ENCODE results near the gene WDR11.

DNA sequence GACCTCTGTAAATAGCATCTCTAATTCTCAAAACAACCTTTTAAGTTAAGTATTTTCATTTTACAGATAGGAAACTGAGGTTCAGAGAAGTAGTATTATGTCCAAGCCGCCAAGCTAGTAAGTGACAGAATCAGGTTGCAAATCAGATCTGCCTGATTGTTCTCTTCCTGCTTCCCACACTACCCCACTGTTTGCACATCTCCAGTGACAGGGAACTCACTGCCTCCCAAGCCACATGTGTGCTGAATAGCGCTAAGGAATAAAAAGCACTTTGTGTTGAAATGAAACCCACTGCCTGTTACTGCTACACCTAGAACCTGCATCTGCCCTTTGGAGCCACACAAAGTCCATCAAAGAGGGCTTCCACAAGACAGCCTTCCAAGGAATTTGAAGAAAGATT is 45.1 kb upstream of the WDR11 start:
- TF ChIP-seq POLR2AphosphoS5 (IDR thresholded peaks at IDR 0.05; ENCODE audit: low read depth, low read length): no peak
- no peak for TF ChIP-seq SRF (IDR thresholded peaks at IDR 0.05; ENCODE audit: low read depth)

Data from HCT116 (cell line).